ENCODE data around the gene EIF2B4.

Gene EIF2B4

DNA sequence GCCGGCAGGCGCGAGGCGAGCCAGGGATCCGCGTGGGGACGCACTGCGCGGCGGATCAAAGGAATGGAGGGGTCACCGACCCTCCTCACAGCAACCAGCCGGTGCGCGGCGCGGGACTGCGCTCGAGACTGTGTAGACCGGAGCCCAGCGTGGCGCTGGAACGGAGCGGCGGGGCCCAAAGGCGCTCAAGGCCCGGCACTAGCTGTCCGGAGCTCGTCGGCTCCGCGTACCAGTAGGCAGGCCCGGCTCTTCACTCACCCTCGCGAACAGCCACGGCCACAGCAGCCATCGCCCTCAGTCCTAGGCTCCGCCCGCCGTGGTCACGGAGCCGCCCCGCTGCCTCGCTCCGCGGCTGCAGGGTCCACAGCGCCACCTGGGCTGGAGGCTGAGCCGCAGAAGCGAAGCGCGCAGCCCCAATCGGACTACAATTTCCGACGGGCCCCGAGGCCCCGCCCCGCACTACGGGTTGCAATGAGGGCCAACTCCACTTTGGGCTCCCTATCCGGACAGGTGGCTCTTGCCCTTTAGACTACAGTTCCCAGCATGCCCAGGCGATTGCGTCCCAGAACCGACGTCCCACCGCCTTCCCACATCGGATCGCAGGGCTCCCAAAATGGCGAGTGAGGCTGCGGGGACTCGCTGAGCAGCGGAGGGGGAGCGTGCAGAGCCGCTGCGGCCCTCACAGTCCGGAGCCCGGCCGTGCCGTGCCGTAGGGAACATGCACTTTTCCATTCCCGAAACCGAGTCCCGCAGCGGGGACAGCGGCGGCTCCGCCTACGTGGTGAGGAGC, at the start of gene EIF2B4, which contains the start of gene SNX17:
EIF2B4 (minus strand) TSS at position 313 of the 790 bp plus-strand sequence; CDS start at position 289, 24 bp downstream.
SNX17 (plus strand) TSS at position 591 of the 790 bp plus-strand sequence; CDS start at position 719, 128 bp downstream.
- DNase-seq (ENCODE audit: low read depth) = peak; percentile 98

DNA sequence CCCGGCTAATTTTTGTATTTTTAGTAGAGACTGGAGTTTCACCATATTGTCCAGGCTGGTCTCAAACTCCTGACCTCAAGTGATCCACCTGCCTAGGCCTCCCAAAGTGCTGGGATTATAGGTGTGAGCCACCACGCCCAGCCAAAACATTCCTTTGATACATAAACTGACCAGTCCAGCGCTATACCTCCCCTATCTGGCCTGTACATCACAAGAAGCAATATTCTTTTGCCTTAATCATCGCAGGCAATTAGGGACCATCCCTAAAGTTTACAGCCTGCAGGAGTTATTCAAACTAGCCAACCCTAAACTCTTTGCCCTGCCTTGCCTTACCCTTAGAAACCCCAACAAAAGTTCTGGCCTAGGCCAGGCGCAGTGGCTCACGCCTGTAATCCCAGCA, 46.0 kb upstream of the EIF2B4 start:
- no peak for DNase-seq (ENCODE audit: low read depth)

DNA sequence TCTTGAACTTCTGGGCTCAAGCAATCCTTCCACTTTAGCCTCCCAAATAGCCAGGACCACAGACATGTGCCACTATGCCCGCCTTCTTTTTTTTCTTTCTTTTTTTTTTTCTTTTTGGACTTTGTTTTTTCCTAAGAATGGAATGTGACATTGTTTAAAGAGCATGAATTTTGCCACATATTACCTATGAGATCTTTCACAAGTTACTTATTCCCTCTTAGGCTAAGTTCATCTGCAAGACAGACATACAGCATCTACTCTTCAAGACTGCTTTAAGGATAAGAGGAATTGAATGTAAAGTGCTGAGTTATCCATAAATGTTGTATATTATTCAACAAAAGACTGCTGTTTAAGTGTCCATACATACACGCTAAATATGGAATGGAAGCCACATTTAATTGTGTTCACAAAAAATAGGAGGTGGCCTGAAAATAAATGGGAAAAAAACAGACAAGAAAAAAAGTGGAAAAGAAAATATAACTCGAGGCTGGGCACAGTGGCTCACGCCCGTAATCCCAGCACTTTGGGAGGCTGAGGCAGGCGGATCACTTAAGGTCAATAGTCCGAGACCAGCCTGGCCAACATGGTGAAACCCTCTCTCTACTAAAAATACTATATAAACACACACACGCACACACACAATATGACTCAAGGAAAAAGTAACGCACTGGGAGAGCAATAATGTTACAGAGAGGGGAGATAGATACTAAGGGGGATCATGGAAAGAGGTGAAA, 42.4 kb upstream of the EIF2B4 start:
- no peak for DNase-seq (ENCODE audit: low read depth)

DNA sequence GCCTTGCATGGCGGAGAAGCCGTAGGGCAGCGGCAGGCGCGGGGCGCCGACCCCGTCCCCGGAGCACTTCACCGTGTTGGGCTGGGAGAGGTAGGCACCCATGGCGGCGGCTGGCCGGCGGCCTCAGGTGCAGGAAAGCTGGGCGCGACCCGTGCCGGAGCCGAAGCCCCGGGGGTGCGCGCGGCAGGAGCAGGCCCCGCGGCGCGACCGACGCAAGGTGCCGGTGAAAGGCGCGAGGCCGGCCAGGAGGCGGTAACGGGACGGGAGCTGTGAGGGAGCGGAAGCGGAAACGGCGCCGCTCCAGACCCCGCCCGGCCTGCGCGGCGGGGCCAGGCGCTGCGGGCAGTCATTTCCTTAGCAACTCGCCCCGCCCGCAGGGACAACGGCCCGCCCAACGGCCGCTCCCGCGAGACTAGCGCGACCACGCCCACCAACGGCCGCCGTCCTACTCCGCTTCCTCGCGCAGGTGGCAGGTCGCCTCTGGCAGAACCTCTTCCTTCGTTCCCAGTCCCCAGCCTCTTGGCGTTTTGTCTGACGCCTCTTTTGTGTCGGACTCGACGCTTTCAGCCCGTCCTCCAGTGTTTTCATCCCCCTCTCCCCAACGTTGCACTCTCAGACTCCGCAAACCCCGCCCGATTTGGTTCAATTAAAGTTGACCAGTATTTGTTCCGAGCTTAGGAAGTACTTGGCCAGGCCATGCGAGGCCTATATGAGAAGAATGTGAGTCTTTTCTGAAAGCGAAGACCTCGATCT, 39.4 kb upstream of the EIF2B4 start, which contains the start of gene PPM1G:
PPM1G (minus strand) TSS at position 271 of the 753 bp plus-strand sequence; CDS start at position 102, 169 bp downstream.
- peak; percentile 87 for DNase-seq (ENCODE audit: low read depth)

DNA sequence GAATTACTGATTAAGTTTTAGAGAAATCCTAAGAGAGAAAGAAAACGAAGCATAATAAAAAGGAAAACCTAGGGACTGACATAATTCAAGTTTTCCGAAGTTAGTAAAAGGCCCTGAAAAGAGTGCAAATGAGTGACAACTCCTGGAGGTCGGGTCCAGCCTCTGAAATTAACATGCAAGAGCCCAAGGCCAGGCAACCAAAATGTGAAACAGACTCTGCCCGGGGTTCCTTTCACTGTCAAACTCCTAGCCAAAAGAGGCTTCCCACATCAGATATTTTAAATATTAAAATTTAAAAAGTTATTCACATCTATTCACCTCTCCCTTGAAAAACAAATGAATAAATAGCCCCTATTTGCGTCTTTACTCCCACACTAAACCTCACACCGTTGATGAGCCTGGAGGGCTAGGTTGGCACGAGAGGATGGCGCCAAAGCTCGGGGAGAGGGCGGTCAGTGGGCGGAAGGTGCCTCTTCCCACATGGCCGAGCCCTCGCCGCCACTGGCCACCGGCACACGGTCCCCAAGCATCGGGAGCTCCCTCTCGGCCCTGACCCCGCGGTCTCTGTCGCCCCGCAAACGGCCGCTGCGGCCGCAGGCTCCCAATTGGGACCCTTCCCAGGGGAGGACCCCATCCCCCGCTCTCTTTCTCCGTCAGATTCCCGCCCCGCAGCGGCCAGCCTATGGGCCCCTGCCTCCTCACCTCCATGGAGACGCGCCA, 38.6 kb upstream of the EIF2B4 start:
- DNase-seq (ENCODE audit: low read depth) = no peak

DNA sequence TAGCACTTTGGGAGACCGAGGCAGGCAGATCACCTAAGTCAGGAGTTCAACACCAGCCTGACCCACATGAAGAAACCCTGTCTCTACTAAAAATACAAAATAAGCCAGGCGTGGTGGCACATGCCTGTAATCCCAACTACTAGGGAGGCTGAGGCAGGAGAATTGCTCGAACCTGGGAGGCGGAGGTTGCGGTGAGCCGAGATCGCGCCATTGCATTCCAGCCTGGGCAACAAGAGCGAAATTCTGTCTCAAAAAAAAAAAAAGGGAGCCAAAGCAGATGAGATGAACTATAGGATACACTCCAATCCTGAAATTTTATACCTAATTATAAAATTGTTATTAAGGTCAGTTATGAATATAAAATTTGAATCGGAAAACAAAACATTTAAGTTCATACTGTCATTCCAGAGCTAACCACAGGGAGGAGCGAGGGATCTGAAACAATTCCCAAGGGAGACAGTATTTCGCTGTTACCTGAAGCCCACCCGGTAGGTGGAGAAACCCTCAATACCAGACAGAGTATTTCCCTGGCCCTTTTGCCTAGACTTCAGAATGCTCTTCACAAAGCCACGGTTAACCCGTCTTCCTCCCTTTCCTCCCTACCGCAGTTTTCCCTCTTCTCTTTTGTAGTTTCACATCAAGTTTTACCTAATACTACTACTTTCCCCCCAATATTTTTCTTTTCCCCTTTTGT, 37.8 kb upstream of the EIF2B4 start:
- DNase-seq (ENCODE audit: low read depth) = peak; percentile 52

DNA sequence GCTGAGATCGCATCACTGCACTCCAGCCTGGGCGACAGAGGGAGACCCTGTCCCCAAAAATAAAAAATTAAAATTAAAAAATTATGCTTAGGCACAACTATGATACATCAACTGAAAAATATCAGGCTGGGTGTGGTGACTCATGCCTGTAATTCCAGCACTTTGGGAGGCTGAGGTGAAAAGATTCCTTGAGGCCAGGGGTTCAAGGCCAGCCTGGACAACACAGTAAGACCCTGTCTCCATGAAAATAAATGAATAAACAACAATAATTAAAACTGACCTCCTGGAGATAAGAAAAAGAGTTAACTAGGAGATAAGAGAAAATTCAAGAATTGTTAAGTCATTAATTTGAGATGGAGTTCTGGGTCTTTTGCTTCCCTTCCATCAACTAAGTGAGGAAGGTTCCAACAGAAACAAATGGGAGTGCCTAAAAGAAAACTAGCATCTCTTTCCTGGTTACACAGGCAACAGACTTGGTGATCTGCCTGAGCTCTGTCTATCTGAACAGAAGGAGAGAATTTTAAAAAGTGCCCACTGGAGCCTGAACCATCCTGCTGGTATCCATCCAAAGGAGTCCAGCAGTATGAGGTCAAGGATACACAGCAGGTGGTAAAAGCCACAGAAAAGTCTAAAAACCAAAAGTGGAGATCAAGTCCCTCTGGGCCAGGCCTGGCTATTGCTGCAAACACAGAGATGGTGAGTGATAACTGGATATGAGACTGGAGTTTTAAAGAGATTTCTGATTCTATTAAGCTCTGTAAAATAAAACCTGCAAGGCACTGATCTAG, 30.4 kb upstream of the EIF2B4 start:
- no peak for DNase-seq (ENCODE audit: low read depth)

DNA sequence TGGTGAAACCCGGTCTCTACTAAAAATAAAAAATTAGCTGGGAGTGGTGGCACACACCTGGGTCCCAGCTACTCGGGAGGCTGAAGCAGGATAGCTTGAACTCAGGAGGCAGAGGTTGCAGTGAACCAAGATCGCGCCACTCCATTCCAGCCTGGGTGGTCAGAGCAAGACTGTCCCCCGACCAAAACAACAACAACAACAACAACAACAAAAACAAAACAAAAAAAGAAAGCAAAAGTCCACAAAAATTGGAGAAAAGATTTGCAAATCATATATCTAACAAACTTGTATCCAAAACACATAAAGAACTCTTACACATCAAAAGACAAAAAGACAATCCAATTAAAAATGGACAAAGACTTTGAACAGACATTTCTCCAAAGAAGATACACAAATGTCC, 28.8 kb upstream of the EIF2B4 start:
- DNase-seq (ENCODE audit: low read depth) = no peak

DNA sequence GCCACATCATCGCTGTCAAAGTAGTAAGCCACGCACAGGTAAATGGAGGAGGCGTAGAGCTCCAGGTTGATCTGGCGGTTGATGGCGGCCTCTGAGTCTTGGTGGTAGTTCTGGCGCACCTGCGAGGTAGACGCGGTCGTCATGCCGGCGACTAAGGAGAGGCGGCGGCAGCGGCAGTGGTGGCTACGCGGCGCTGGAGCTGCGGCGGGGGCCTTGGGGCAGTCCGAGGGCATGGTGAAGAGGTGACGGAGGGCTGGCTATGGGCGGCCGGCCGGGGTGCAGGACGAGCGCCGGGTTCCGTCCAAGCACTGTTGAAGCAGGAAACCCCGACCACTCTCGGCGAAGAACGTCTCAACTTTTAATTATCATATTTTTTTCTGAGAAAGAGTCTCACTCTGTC, 23.1 kb upstream of the EIF2B4 start:
- DNase-seq (ENCODE audit: low read depth) = no peak

DNA sequence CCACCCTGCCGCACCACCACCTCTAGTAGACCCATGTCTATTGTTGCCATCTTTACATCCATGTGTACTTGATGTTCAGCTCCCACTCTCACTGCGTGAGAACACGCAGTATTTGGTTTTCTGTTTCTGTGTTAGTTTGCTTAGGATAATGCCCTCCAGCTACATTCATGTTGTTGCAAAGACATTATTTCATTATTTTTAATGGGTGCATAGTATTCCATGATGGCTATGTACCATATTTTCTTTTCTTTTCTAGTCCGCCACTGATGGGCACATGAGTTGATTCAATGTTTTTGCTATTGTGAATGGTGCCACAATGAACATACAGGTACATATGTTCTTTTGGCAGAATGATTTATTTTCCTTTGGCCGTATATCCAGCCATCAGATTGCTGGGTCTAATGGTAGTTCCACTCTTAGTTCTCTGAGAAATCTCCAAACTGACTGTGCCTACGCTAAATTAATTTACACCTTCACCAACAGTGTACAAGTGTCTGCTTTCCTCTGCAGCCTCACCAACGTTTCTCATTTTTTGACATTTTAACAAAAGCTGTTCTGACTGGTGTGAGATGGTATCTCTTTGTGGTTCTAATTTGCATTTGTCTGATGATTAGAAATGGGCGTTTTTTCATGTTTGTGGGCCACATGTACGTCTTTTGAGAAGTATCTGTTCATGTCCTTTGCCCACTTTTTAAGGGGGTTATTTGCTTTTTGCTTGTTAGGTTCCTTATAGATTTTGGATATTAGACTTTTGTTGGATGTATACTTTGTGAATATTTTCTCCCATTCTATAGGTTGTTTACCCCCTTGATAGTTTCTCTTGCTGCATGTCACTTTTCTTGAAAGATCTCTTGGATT, 20.9 kb upstream of the EIF2B4 start:
- no peak for DNase-seq (ENCODE audit: low read depth)

DNA sequence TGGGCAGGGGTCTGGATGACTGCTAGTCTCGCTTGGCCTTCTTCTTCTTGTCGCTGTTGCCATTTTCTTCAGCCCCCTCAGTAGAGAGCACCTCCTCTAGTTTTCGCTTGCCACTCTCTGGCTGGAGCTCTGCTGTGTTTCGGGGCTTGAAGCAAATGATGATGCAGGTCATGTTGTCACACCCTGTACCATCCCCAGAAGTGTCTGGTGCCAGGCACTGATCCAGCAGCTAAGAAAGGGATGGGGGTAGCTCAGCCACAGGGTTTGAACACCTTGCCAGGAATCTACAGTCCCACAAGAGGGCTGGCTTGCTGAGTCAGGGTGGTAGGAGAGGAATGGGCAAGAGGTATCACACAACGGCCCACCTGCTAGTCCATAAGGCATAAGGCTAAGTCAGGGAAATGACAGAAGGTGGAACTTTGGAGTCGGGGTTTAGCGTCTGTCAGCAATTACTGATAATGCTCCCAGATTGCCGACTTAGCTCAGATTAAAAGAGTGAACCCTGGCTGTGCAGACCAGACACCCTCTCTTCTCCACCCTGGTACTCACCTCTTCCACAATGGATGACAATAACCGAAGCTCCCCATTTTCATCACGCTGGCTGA, 11.5 kb upstream of the EIF2B4 start:
- DNase-seq (ENCODE audit: low read depth) = no peak

DNA sequence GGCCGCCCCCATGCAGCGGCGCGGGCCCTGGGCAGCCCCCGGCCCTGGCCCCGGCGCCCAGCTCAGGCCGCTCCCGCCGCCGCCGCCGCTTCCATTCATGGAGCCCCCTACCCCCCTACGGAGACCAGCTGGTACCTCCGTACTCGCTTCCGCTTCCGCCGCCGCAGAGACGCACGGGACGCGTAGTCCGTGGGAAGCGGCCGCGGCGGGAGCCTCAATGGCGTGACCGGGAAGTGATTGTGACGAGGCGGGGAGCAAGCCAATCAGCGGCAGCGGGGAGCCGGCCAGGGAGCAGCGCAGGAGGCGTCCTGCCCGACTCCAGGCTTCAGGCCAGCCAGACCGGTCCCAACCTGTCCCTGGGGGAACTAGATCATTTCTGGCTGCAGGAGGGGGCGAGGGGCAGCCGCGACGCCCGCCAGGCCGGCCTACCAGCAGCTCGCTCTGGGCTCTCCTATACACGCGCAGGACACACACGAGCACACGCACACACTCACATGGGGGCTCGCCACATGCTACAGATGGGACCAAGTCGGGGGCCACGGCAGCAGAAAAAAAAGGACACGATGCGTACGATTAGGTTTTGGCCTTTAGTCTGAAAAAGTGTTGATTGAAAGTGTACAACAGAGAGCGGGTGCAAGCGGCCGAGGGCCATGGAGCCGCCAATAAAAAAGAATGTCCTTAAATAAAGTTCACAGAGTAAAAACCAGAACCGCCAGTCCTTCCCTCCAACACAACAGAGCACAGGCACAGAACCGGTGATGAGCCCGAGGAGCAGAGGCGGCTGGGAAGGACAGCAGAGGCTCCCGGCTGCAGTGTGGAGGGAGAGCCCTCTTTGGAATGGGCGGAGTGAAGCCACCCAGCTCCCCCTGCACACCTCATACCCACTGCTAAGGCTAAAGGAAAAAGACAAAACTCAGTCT, 10.7 kb upstream of the EIF2B4 start, which contains the start of gene ZNF513:
ZNF513 (minus strand) TSS at position 109 of the 920 bp plus-strand sequence. CDS start 208 bp downstream, outside the sequence.
- DNase-seq (ENCODE audit: low read depth) = peak; percentile 86

DNA sequence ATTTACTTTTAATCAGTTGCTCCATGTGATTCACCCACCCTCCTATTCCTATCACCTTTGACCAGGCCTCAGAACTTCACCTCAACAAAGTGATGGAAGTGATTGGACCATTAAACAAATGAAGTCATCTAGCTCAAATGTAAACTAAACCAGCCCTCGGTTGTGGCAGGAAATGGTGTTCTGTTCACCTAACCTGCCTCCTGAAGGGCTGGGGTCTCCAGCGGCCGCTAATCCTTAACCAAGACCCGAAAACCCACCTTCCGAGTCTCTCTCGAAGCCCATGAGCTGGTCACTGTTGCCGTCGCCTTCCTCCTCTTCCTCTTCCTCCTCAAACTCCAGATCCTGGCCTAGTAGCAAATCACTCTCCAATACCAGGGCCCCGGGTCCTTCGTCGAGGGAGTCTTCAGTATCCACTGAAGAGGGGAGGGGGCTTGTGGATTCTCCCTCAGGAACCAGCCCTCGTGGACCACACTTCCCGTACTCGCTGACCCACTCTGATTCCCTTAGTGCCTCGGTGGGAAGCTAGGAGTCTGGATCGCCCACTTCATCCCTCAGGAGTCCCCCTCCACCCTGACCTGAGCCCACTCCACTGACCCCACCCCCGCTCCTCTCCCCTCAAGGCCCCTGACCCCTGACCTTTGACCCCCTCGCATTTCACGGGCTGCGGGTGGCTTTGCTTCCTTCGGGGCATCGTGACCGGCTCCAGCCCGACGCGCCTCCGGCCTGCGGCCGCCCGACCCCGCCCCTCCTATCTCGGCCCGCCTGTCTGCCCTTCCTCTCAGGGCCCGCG, 9.9 kb upstream of the EIF2B4 start:
- no peak for DNase-seq (ENCODE audit: low read depth)

DNA sequence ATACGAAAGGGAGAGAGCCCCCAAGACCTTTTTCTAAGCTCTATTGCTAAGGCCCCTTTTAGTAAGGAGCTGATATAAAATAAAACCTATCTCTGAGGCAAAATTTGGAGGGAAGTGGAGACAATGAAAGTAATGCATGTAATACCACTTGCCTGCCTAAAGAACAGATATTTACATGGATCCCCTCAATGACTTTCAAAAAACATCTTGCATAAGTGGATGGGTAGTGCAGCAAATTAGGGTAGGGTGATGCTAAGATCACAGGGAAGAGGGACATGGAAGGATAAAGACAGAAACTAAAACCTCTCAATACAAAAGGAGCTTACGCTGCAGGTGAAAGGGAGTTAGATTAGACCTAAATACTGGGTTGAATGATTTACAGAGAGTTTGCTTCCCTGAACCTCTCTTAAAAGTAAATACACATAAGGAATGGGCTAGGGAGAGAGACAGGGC, 9.3 kb upstream of the EIF2B4 start:
- no peak for DNase-seq (ENCODE audit: low read depth)

DNA sequence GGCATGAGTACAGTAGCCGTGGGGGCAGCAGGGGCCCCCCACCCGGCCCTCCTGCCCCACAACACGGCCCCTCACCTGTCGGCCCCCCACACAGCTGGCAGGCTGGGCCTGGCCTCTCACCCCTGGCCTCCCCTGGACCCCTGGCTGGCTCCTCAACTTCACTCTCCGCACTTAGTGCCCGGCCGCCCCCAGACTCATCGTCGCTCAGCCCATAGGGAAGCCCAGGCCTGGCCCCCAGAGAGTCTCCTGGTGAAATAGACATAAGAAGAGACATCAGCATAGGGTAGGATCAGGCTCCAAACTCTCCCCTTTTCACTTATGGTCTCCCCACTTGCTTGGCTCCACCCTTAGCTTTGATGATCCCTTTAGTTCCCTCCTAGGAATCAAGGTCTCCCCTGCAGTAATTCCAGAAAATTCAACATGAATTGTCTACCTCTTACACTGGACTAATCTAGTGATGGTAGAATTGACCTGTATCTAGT, 8.7 kb upstream of the EIF2B4 start:
- no peak for DNase-seq (ENCODE audit: low read depth)

DNA sequence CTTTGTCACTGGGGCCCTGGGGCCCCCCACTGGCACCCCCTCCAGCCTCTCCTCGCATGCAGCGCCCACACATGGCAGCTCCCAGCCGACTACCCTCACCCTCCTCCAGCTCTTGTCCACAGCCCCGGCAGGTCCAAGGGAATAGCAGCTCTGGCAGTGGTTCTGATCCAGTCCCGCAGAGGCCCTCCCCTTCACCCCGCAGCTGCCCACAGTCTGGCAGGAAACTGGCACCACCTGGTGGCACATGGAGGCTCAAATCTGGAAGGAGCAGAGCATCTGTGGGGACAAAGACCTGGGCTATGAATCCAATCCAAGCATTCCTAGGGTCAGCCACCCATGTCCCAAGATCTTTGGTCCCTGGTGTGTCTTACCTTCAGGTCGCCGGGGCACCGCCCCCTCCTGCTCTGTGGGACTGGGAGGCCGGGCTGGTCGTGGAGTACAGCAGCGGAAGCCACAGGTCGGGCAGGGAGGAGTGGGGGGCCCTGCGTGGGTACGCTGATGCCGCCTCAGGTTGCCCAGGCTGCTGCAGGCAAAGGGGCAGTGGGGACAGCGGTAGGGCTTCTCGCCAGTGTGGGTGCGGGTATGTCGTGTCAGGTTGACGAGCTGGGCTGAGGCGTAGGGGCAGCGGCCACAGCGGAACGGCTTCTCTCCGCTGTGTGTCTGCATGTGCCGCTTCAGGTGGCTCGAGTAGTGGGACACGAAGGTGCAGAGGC, 8.1 kb upstream of the EIF2B4 start:
- DNase-seq (ENCODE audit: low read depth) = no peak
